GM21619 (cell line): Measurements from ENCODE around the gene PLET1.
"Not testable (repeated sequence)": the region's sequence is repeated elsewhere in the genome, so short reads cannot be mapped to it uniquely, and the experiment has no call there.

Experiments
- ATAC-seq: cut with Tn5 transposase; IDR thresholded peaks from one replicate; pipeline ENCODE4 v1.9.1; 2021; ENCODE audit not compliant: unreplicated experiment

Gene PLET1

DNA sequence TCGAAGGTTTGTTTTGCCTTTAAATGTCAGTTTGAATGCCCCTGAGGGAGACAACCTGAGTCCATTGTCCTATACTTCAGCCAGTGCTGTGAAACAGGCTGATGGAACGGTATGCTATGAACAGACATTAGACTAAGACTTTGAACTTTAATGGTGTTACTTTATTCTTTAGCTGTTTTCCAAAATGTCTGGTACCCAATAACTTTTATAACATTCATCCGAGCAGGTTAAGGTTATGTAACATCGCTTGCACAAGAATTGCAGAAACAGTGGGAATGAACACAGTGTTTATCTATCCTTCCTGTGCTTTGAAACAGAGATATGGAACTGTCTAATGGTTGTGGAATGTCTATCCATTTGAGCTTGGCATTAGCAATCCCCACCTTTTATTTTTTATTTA is 46.9 kb downstream of the PLET1 start:
- no peak for ATAC-seq

DNA sequence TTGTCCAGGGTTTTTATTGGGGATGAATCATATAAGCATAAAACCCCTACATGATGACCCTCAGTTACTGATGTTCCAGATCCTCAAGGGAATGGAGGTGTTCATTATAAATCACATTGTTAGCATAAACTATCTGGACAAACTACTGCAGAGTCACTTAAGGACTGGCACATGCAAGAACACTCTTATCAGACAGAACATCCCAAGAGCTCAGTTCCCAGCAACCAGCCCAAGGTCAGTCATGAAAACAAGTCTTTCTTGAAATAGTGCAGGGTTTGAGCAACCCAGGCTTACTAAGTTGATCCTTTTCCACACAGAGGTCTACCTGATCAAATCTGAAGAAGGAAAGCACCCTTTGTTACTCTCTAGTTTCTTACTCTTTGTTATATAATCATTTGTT is 48.0 kb downstream of the PLET1 start:
- no peak for ATAC-seq

DNA sequence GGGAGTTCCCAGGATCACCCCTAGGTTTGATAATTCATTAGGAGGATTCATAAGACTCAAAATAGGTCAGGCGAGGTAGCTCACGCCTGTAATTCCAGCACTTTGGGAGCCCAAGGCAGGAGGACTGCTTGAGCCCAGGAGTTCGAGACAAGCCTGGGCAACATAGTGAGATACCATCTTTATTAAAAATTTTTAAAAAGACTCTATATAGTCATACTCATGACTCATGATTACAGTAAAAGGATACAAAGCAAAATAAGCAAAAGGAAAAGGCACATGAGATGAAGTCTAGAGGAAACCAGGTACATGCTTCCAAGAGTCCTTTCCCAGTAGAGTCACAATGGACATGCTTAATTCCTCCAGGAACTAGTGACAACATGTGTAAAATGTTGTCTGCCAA is 48.4 kb downstream of the PLET1 start:
- ATAC-seq: no peak

DNA sequence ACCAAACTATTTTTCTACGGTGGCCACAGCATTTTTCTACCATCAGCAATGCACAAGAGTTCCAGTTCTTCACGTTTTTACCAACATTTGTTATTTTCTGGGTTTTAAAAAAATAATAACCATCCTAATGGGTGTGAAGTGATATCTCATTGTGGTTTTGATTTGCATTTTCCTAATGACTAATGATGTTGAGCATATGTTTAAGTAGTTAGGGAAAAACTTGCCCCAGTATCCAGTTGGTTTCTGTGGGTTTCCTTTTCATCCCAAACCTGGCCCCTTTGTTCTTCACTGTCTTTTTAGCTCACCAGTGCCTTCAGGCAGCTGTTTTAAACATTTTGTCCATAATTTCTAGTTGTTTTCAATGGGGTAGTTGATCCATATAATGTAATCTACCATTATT is 49.1 kb downstream of the PLET1 start:
- no peak for ATAC-seq

DNA sequence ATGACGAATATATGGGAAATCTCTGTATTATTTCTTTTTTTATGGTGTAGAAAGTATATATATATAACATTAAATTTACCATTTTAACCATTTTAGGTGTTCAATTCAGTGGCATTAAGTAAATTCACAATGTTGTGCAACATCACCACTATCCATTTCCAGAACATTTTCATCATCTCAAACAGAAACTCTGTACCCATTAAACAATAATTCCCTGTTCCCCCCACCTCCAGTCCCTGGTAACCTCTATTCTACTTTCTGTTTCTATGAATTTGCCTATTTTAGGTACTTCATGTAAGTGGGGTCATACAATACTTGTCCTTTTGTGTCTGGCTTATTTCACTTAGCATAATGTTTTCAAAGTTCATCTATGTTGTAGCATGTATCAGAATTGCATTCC is 49.8 kb downstream of the PLET1 start:
- no peak for ATAC-seq

DNA sequence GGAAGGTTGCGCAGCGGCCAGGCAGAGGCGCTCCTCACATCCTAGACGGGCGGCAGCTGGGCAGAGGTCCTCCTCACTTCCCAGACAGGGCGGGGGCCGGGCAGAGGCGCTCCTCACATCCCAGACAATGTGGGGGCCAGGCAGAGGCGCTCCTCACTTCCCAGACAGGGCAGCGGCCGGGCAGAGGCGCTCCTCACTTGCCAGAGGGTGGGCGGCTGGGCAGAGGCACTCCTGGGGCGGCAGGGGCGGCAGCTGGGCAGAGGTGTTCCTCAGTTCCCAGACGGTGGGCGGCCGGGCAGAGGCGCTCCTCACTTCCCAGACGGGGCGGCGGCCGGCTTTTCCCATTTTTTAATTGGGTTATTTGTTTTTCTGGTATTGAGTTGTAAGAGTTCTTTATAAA is 54.6 kb downstream of the PLET1 start:
- no peak for ATAC-seq

DNA sequence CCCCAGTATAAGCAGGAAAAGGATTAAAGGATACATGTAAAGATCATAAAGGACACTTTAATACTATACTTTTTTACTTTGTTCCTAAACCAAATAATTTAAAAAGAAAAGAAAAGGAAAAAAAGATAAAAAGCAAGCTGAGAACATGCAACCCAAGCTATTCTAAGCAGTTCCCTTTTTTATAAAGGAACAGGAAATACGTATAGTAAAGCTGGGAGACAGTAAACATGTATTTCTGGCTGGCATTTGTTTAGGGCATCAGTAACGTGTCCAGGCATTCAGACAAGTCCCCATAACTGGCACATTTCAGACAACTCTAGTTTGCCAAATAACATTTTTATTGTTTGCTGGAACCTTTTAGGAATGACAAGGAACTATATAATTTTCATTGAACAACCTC is 60.4 kb downstream of the PLET1 start:
- ATAC-seq: no peak

DNA sequence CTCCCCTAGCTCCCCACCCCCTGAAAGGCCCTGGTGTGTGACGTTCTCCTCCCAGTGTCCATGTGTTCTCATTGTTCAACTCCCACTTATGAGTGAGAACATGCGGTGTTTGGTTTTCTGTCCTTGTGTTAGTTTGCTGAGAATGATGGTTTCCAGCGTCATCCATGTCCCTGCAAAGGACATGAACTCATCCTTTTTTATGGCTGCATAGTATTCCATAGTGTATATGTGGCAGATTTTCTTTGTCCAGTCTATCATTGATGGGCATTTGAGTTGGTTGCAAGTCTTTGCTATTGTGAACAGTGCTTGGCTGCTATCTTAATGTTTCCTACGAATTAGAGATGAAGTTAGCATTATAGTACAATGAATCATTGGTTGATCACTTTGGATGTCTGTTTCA is 61.6 kb downstream of the PLET1 start:
- ATAC-seq: not testable (repeated sequence)
